ENCODE results near the gene HESX1. TPM values are rescaled to one million over a fixed set of nuclear protein-coding genes. Genes with fewer than 3 reads are reported as not detected.
A peak's percentile ranks its signal among the peaks of the same experiment; 100 is the strongest.

Gene HESX1
- total RNA-seq (1 to 10 TPM in 1 of 2 donors, under 1 TPM in 1; 0.50 to 2.7 TPM), polyA plus RNA-seq (ENCODE audit: insufficient read length in 2 of 2) (1 to 10 TPM; 2.0 to 2.1 TPM)
- long read RNA-seq, donor 1, result 0 reads
- long read RNA-seq, donor 2, result 0 reads
- long read RNA-seq, donor 3, result 0 reads
- long read RNA-seq, donor 4, result 0 reads

DNA sequence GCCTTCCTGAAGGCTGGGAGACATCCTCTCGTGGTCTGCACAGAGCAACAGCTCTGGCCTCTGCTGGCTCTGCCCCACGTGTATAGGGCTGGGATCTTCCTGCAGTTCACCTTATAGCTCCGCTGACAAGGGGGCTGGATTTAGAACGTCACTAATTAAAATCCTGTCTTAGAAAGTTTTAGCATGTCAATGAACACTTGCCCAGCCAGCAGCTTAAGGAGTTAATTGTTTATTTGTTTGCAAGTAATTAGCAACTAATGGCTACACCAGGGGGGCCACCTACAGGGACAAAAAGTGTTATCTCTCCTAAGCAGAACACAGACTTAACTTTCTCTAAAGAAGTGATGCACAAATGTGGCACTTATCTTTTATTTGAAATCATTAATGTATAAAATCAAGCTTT lies at the start of gene HESX1:
Gene HESX1, minus strand, starts transcription at position 84 of the 403 bp plus-strand sequence. Its CDS starts 60 bp downstream, at position 24.
- no peaks in the 10 kb centered on the region for H3K4me1 ChIP-seq (ENCODE audit: control insufficient read depth, insufficient read depth, low read length)
- H3K27me3 ChIP-seq (ENCODE audit: control insufficient read depth, insufficient read depth, low read length), result no peaks in the 10 kb centered on the region
- H3K9me3 ChIP-seq (ENCODE audit: control insufficient read depth, insufficient read depth, low read length), result no peaks in the 10 kb centered on the region
- no peaks in the 10 kb centered on the region for H3K36me3 ChIP-seq (ENCODE audit: control insufficient read depth, insufficient read depth, low read length)
- no peak within 1 kb of the TSS for H3K27ac ChIP-seq (ENCODE audit: low read depth, low read length)
- no peak within 1 kb of the TSS for H3K4me3 ChIP-seq (ENCODE audit: low read depth, low read length)
- whole genome bisulfite sequencing (ENCODE audit: insufficient coverage), result 20% methylated on average over 3 of the region's 4 CpGs
- peak in 1 of 6 donors; percentile 78 for DNase-seq (ENCODE audit: low read depth in 4 of 6, low spot score in 6 of 6)

GRCh38 chr3:57244946-57245345 lies 45.2 kb upstream of the HESX1 start:
- 40% methylated on average over 1 of the region's 2 CpGs for WGBS (ENCODE audit: insufficient coverage)
- peaks cover 31% of the 10 kb centered on the region for H3K36me3 ChIP-seq (ENCODE audit: control insufficient read depth, insufficient read depth, low read length)
- no peak overlapping the region for H3K27ac ChIP-seq (ENCODE audit: low read depth, low read length)
- H3K4me3 ChIP-seq (ENCODE audit: low read depth, low read length), result no peak overlapping the region
- no peaks in the 10 kb centered on the region for H3K4me1 ChIP-seq (ENCODE audit: control insufficient read depth, insufficient read depth, low read length)
- no peaks in the 10 kb centered on the region for H3K27me3 ChIP-seq (ENCODE audit: control insufficient read depth, insufficient read depth, low read length)
- no peak for DNase-seq (ENCODE audit: low read depth in 4 of 6, low spot score in 6 of 6)
- H3K9me3 ChIP-seq (ENCODE audit: control insufficient read depth, insufficient read depth, low read length), result no peaks in the 10 kb centered on the region

- no peak overlapping the region for H3K27ac ChIP-seq (ENCODE audit: low read depth, low read length)
- H3K9me3 ChIP-seq (ENCODE audit: control insufficient read depth, insufficient read depth, low read length), result no peaks in the 10 kb centered on the region
- no peaks in the 10 kb centered on the region for H3K36me3 ChIP-seq (ENCODE audit: control insufficient read depth, insufficient read depth, low read length)
- H3K27me3 ChIP-seq (ENCODE audit: control insufficient read depth, insufficient read depth, low read length), result no peaks in the 10 kb centered on the region
- no peak for DNase-seq (ENCODE audit: low read depth in 4 of 6, low spot score in 6 of 6)
- 96% methylated on average over 9 of the region's 13 CpGs for WGBS (ENCODE audit: insufficient coverage)
- no peak overlapping the region for H3K4me3 ChIP-seq (ENCODE audit: low read depth, low read length)
- H3K4me1 ChIP-seq (ENCODE audit: control insufficient read depth, insufficient read depth, low read length), result peaks cover 3% of the 10 kb centered on the region
Observed at GRCh38 chr3:57234613-57235575, 35.1 kb upstream of the HESX1 start.

GRCh38 chr3:57233799-57234198 lies 34.0 kb upstream of the HESX1 start:
- WGBS (ENCODE audit: insufficient coverage), result no CpG with 5 or more reads among the region's 2 CpGs
- Histone ChIP-seq H3K4me3 (ENCODE audit: low read depth, low read length) (no peak overlapping the region), H3K27ac (ENCODE audit: low read depth, low read length) (no peak overlapping the region), H3K9me3 (ENCODE audit: control insufficient read depth, insufficient read depth, low read length) (no peaks in the 10 kb centered on the region), H3K27me3 (ENCODE audit: control insufficient read depth, insufficient read depth, low read length) (no peaks in the 10 kb centered on the region), H3K36me3 (ENCODE audit: control insufficient read depth, insufficient read depth, low read length) (no peaks in the 10 kb centered on the region), H3K4me1 (ENCODE audit: control insufficient read depth, insufficient read depth, low read length) (peaks cover 8% of the 10 kb centered on the region)
- DNase-seq (ENCODE audit: low read depth in 4 of 6, low spot score in 6 of 6), result no peak

DNA sequence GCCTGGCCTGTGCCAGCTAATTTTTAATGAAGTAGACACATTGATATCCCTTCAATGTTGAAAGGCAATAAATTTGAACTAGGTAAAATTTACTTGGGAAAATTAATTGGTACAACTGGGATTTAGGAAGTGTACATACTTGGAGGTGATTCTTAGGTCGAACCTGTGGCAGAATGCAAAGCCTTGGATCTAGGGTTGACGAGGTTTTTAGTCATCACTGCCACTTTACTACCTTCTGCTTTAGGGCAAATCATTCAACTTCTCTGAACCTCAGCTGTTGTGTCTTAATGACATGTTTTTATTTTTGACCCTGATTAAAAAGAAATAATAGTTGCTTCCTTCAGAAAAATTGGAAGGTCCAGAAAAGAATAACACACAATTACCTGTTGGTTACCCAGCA lies 30.2 kb upstream of the HESX1 start:
- no peak for DNase-seq (ENCODE audit: low read depth in 4 of 6, low spot score in 6 of 6)
- peaks cover 8% of the 10 kb centered on the region for H3K4me1 ChIP-seq (ENCODE audit: control insufficient read depth, insufficient read depth, low read length)
- H3K27me3 ChIP-seq (ENCODE audit: control insufficient read depth, insufficient read depth, low read length), result no peaks in the 10 kb centered on the region
- H3K4me3 ChIP-seq (ENCODE audit: low read depth, low read length), result no peak overlapping the region
- H3K27ac ChIP-seq (ENCODE audit: low read depth, low read length), result no peak overlapping the region
- no peaks in the 10 kb centered on the region for H3K9me3 ChIP-seq (ENCODE audit: control insufficient read depth, insufficient read depth, low read length)
- WGBS (ENCODE audit: insufficient coverage), result no CpG with 5 or more reads among the region's 2 CpGs
- H3K36me3 ChIP-seq (ENCODE audit: control insufficient read depth, insufficient read depth, low read length), result no peaks in the 10 kb centered on the region

GRCh38 chr3:57227930-57228751 lies 28.4 kb upstream of the HESX1 start:
- DNase-seq (ENCODE audit: low read depth in 4 of 6, low spot score in 6 of 6), result peak; percentile 21 to 81 (median 51)
- H3K27me3 ChIP-seq (ENCODE audit: control insufficient read depth, insufficient read depth, low read length), result no peaks in the 10 kb centered on the region

DNA sequence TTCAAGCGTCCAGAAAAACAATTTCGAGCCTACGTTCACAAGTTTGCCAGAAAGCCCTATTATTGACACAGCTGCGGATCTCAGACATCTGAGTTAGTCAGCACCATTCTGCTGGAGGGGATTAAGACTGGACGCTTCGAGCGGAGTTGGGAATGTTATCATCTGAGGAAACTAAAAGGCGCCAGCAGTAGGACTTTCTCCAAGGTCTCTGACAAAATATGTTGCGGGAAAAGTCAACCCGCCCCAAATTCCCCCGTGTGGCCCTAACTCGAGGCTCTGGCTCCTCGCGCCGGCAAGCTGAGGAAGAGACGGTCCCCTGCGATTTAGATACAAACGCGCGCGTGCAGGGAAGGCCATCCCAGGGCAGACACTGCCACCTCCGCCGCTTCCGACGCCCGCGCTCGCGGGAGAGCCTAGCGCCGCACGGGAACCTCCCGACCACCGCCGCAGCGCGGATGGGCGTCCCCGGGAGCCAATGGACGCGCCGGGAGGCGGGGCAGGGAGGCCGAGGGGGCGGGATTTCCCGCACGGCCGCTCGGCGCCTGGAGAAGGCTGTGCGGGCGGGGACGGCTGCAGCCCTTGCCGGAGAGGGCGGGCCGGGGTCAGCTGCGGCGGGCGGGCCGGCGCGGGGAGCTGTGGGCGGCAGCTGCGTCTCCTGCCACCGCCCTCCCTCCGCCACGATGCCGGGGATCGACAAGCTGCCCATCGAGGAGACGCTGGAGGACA lies 27.6 kb upstream of the HESX1 start, which contains the start of gene APPL1:
Gene APPL1, plus strand, starts transcription at position 526 of the 726 bp plus-strand sequence. Its CDS starts 155 bp downstream, at position 681.
- Histone ChIP-seq H3K4me3 (ENCODE audit: low read depth, low read length) (peak within 1 kb of the TSS; percentile 88), H3K36me3 (ENCODE audit: control insufficient read depth, insufficient read depth, low read length) (no peaks in the 10 kb centered on the region), H3K27ac (ENCODE audit: low read depth, low read length) (peak within 1 kb of the TSS; percentile 94), H3K9me3 (ENCODE audit: control insufficient read depth, insufficient read depth, low read length) (no peaks in the 10 kb centered on the region), H3K27me3 (ENCODE audit: control insufficient read depth, insufficient read depth, low read length) (no peaks in the 10 kb centered on the region), H3K4me1 (ENCODE audit: control insufficient read depth, insufficient read depth, low read length) (peaks cover 8% of the 10 kb centered on the region)
- peak; percentile 72 to 97 (median 88) for DNase-seq (ENCODE audit: low read depth in 4 of 6, low spot score in 6 of 6)
- WGBS (ENCODE audit: insufficient coverage), result under 1% methylated on average over 70 of the region's 71 CpGs

More at GRCh38 chr3:57227930-57228751, 28.4 kb upstream of the HESX1 start:
- no peaks in the 10 kb centered on the region for H3K36me3 ChIP-seq (ENCODE audit: control insufficient read depth, insufficient read depth, low read length)
- peak overlapping the region; percentile 94 for H3K27ac ChIP-seq (ENCODE audit: low read depth, low read length)
- H3K9me3 ChIP-seq (ENCODE audit: control insufficient read depth, insufficient read depth, low read length), result no peaks in the 10 kb centered on the region
- peak overlapping the region; percentile 88 for H3K4me3 ChIP-seq (ENCODE audit: low read depth, low read length)
- H3K4me1 ChIP-seq (ENCODE audit: control insufficient read depth, insufficient read depth, low read length), result peaks cover 8% of the 10 kb centered on the region
- 0% methylated on average over 61 of the region's 70 CpGs for WGBS (ENCODE audit: insufficient coverage)

DNA sequence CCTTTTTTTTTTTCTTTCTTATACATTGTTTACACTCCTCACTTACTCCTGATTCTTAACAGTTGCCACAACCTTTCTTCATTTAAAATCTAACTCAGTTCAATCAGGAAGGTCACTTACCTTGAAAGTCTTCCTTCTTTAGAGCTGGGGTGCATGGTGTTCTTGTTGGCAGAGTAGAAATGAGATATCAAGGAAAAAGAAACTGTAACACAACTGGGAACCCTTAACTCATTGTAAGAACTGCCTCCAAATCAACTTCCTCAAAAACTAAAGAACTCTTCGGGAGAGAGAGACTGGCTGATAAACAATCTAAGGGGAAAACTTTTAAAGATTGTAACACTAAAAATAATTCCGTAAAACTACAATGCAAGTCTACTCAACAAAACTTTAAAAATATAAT lies 26.4 kb upstream of the HESX1 start:
- Histone ChIP-seq H3K27ac (ENCODE audit: low read depth, low read length) (no peak overlapping the region), H3K4me3 (ENCODE audit: low read depth, low read length) (no peak overlapping the region), H3K27me3 (ENCODE audit: control insufficient read depth, insufficient read depth, low read length) (no peaks in the 10 kb centered on the region), H3K9me3 (ENCODE audit: control insufficient read depth, insufficient read depth, low read length) (no peaks in the 10 kb centered on the region), H3K4me1 (ENCODE audit: control insufficient read depth, insufficient read depth, low read length) (peaks cover 8% of the 10 kb centered on the region), H3K36me3 (ENCODE audit: control insufficient read depth, insufficient read depth, low read length) (no peaks in the 10 kb centered on the region)
- no peak for DNase-seq (ENCODE audit: low read depth in 4 of 6, low spot score in 6 of 6)
- WGBS (ENCODE audit: insufficient coverage), result no CpG with 5 or more reads among the region's 2 CpGs

- no peaks in the 10 kb centered on the region for H3K27me3 ChIP-seq (ENCODE audit: control insufficient read depth, insufficient read depth, low read length)
- no peak overlapping the region for H3K27ac ChIP-seq (ENCODE audit: low read depth, low read length)
- no peaks in the 10 kb centered on the region for H3K9me3 ChIP-seq (ENCODE audit: control insufficient read depth, insufficient read depth, low read length)
- DNase-seq (ENCODE audit: low read depth in 4 of 6, low spot score in 6 of 6), result no peak
- WGBS (ENCODE audit: insufficient coverage), result no CpG with 5 or more reads among the region's 4 CpGs
- H3K4me3 ChIP-seq (ENCODE audit: low read depth, low read length), result no peak overlapping the region
- no peaks in the 10 kb centered on the region for H3K36me3 ChIP-seq (ENCODE audit: control insufficient read depth, insufficient read depth, low read length)
- peaks cover 5% of the 10 kb centered on the region for H3K4me1 ChIP-seq (ENCODE audit: control insufficient read depth, insufficient read depth, low read length)
Observed at GRCh38 chr3:57224856-57225255, 25.1 kb upstream of the HESX1 start.
